Fibroblast of skin of abdomen (primary cell): ENCODE measurements around the gene IL37.

Experiments used
- DNase-seq: peaks from one replicate; pipeline ENCODE4 v3.0.0-alpha.2; 2013

Gene IL37

DNA sequence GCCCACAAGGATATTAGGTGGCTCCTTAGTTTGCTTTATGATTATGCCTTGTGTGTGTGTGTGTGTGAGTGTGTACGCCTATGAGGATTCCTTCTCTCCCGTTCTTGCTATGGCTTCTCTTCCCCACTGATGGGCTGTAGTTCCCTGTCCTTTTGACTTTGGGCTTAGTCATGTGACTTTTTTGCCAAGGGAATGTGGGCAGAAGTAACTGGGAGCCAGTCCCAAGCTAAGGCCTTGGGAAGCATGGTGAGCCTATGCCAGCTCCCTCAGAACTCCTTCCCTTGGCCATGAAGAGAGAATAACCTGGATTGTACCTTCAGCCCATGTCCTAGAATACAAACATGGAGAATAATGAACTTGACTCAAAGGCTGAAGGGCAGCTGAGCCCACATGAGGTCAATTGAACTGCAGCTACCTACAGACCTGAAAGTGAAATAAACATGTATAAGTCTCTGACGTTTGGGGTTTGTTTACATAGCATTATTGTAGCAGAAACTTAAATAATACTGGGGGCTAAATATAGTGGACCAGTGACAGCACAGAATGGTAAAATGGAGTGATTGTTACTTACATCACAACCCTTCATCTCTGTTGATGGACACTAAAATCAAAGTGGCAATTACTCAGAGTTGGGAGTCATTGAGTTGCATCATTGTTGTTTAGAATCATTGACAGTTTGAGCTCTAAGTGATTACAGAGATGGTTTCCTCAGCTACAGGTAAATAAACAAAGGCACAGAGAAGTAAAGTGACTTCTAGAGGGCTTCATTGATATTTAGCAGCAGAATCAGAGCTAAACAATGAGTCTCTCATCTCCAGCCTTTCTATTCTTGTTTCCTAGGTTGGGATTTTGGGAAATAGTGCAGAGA, 51.6 kb downstream of the IL37 start:
- no peak for DNase-seq

GRCh38 chr2:112967023-112967422, 56.1 kb downstream of the IL37 start:
- DNase-seq = no peak
